Activated naive CD8-positive, alpha-beta T cell treated with anti-CD3 and anti-CD28 coated beads, Interleukin-2, amount 10 ng/mL, durations not matched to agents 7 days and 5 days (primary cell): ENCODE results near the gene CIAO2B. TPM values are rescaled to one million over a fixed set of nuclear protein-coding genes. Genes with fewer than 3 reads are reported as not detected.
A peak's percentile ranks its signal among the peaks of the same experiment; 100 is the strongest.

Experiments
- ATAC-seq: fragments of 150-1000 bp; cut with Tn5 transposase; one replicate; pipeline ENCODE4 v1.10.0; 2021; ENCODE audit warnings: low read depth, moderate library complexity
- POLR2A ChIA-PET: fragments of 350-600 bp; sonication (Branson Sonifier 250); formaldehyde crosslinking; loops from one replicate; lab custom pipeline; 2021; ENCODE audit warnings: antibody characterized with exemption; lab: Charles Lee
- DNase-seq: peaks from one replicate; pipeline ENCODE4 v3.0.0; 2021
- H3K27ac Mint-ChIP-seq: one replicate; pipeline ENCODE4 v1.8.0; 2022; ENCODE audit warnings: mild to moderate bottlenecking, mixed read lengths
- H3K27me3 Mint-ChIP-seq: one replicate; pipeline ENCODE4 v1.8.0; 2022; ENCODE audit warnings: mild to moderate bottlenecking, moderate library complexity, mixed read lengths
- H3K36me3 Mint-ChIP-seq: one replicate; pipeline ENCODE4 v1.8.0; 2021; ENCODE audit warnings: mild to moderate bottlenecking, mixed read lengths
- H3K4me1 Mint-ChIP-seq: one replicate; pipeline ENCODE4 v1.8.0; 2021; ENCODE audit warnings: mixed read lengths
- H3K4me3 Mint-ChIP-seq: one replicate; pipeline ENCODE4 v1.8.0; 2022; ENCODE audit warnings: mild to moderate bottlenecking, moderate library complexity, mixed read lengths
- H3K9me3 Mint-ChIP-seq: one replicate; pipeline ENCODE4 v1.8.0; 2021; ENCODE audit warnings: mixed read lengths
- total RNA-seq, 2 experiments: library from RNA; stranded (reverse); gene quantifications; one replicate each; pipeline ENCODE4 v1.2.3, GENCODE V29; 2021

The CIAO2B gene
- total RNA-seq, 2 experiments from 2014 or later, result 98.0 to 106 TPM

DNA sequence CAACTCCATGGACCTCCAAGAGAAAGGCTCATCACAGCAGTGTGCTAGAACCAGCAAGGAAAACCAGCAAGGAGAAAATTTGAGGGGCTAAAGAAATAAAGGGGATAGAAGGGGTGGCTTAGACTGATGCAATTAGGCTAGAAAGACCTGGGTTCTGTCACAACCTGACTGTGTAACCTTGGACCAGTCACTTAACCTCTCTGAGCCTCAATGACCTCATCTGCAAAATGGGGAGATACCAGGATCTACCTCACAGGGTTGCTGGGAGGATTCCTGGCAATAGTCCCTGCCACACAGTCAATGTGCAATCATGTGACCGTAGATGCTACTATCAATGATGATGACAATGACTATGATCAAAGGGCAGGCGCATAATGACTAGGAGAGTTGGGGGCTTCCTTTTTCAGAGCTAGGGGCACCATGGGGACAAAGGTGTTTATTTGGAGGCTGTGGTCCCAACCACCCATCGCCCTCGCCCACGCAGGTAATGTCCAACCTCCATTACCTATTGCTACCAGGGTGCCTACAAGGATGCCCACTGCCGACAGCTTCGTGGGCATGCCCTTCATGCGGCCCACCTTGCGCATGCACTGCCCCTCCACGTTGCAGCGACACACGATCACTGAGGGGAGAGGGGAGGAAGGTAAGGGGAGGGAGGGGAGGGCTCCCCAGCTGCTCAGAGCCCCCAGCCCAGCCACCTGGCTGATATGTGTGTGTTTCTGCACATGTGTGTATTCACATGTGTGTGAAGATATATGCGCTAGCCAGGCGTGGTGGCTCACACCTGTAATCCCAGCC, 25.2 kb downstream of the CIAO2B start:
- Mint-ChIP-seq H3K27me3 (peaks cover 3% of the 10 kb centered on the region), H3K36me3 (no peaks in the 10 kb centered on the region), H3K27ac (no peak overlapping the region), H3K9me3 (no peaks in the 10 kb centered on the region), H3K4me3 (no peak overlapping the region), H3K4me1 (peaks cover 7% of the 10 kb centered on the region)
- POLR2A ChIA-PET, result no interaction called here
- ATAC-seq, result no peak
- no peak for DNase-seq

- peaks cover 7% of the 10 kb centered on the region for H3K4me1 Mint-ChIP-seq
- ATAC-seq, result no peak
Observed at GRCh38 chr16:66908116-66908515, 26.1 kb downstream of the CIAO2B start.

GRCh38 chr16:66906916-66907836, 27.0 kb downstream of the CIAO2B start:
- DNase-seq (no peak), ATAC-seq (no peak)
- POLR2A ChIA-PET, result no interaction called here
- no peaks in the 10 kb centered on the region for H3K9me3 Mint-ChIP-seq
- H3K27ac Mint-ChIP-seq, result no peak overlapping the region
- H3K27me3 Mint-ChIP-seq, result peaks cover 3% of the 10 kb centered on the region
- H3K4me1 Mint-ChIP-seq, result peaks cover 7% of the 10 kb centered on the region
- no peaks in the 10 kb centered on the region for H3K36me3 Mint-ChIP-seq
- no peak overlapping the region for H3K4me3 Mint-ChIP-seq

More at GRCh38 chr16:66908116-66908515, 26.1 kb downstream of the CIAO2B start:
- Mint-ChIP-seq H3K36me3 (no peaks in the 10 kb centered on the region), H3K4me3 (no peak overlapping the region), H3K27me3 (peaks cover 3% of the 10 kb centered on the region), H3K9me3 (no peaks in the 10 kb centered on the region), H3K27ac (no peak overlapping the region)
- DNase-seq, result no peak
- POLR2A ChIA-PET, result no interaction called here

DNA sequence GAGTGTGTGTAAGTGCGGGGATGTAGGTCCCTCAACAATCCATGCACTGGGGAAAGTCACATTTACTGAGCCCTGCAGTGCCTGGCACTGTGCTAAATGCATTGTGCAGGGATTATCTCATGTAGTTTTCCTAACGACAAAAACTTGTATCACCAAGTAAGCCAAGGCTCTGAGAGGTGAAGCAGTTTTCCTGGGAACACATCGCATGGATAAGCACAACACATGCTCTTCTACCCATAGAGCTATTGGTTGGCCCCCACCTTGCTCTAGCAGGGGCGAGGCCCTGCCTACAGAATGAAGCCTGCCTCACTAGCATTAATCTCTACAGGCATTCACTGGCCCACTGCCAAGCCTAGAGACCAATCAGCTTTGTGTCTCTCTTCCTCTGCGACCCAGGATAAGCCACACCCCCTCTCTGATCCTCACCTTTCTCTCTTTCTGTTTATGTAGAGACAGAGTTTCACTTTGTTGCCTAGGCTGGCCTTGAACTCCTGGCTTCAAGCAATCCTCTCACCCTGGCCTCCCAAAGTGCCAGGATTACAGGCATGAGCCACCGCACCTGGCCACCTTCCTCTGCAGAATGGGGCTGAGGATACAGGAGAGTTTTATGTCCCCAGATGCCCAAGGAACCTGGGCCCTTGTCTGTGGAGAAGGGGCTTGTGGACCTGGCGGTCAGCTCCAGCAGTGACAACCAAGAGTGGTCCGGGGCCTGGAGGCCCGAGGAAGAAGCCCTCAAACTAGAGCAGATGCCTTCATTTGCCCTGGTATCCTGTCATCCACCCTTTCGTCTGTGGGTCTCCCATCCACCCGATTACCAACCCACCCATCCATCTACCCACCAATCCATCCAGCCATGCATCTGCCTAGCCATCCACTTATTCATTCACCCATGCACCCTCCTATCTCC, 28.3 kb downstream of the CIAO2B start:
- Mint-ChIP-seq H3K36me3 (no peaks in the 10 kb centered on the region), H3K4me1 (peaks cover 7% of the 10 kb centered on the region), H3K9me3 (no peaks in the 10 kb centered on the region), H3K27me3 (no peaks in the 10 kb centered on the region), H3K4me3 (peak overlapping the region; percentile 41), H3K27ac (peak overlapping the region; percentile 82)
- ATAC-seq (peak; percentile 76), DNase-seq (no peak)
- POLR2A ChIA-PET, result interaction anchor here (1.3 kb wide), 1 partner anchor 13 kb away, joined by 5 read pairs; no protein-coding TSS in a partner anchor

GRCh38 chr16:66904846-66905632, 29.2 kb downstream of the CIAO2B start:
- Mint-ChIP-seq H3K36me3 (no peaks in the 10 kb centered on the region), H3K27me3 (no peaks in the 10 kb centered on the region), H3K27ac (no peak overlapping the region), H3K4me3 (no peak overlapping the region), H3K9me3 (no peaks in the 10 kb centered on the region), H3K4me1 (peaks cover 7% of the 10 kb centered on the region)
- POLR2A ChIA-PET, result interaction anchor here (1.3 kb wide), 1 partner anchor 13 kb away, joined by 5 read pairs; no protein-coding TSS in a partner anchor
- DNase-seq, result no peak
- ATAC-seq, result no peak

DNA sequence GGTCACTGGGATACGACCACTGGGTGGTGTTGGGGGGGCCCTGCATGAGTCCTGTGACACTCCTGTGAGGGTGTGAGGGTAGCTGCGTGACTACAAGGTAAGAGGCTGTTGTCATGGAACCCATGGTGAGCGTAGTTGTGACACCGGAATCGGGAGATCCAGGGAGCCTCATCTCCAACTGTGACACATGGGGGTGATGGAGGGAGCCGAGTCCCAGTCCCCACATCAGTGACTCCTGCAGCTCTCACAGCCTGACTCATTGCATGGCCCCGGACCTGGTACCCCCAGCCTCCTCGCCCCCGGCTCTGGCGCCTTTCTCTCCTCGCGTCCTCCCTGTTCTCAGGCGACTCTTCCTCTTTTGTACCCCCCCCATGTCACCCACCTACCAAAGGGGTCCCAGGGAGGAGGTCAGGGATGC, 29.8 kb downstream of the CIAO2B start:
- no peaks in the 10 kb centered on the region for H3K36me3 Mint-ChIP-seq
- no peaks in the 10 kb centered on the region for H3K9me3 Mint-ChIP-seq
- ATAC-seq, result no peak

GRCh38 chr16:66903544-66904427, 30.4 kb downstream of the CIAO2B start:
- Mint-ChIP-seq H3K4me1 (peaks cover 10% of the 10 kb centered on the region), H3K27me3 (peaks cover 1% of the 10 kb centered on the region), H3K9me3 (no peaks in the 10 kb centered on the region), H3K27ac (no peak overlapping the region), H3K36me3 (no peaks in the 10 kb centered on the region), H3K4me3 (no peak overlapping the region)
- POLR2A ChIA-PET, result no interaction called here
- DNase-seq (no peak), ATAC-seq (no peak)

More for the DNA sequence above, 29.8 kb downstream of the CIAO2B start:
- peaks cover 9% of the 10 kb centered on the region for H3K4me1 Mint-ChIP-seq
- DNase-seq, result no peak
- POLR2A ChIA-PET, result no interaction called here
- H3K27me3 Mint-ChIP-seq, result no peaks in the 10 kb centered on the region
- no peak overlapping the region for H3K27ac Mint-ChIP-seq
- no peak overlapping the region for H3K4me3 Mint-ChIP-seq

DNA sequence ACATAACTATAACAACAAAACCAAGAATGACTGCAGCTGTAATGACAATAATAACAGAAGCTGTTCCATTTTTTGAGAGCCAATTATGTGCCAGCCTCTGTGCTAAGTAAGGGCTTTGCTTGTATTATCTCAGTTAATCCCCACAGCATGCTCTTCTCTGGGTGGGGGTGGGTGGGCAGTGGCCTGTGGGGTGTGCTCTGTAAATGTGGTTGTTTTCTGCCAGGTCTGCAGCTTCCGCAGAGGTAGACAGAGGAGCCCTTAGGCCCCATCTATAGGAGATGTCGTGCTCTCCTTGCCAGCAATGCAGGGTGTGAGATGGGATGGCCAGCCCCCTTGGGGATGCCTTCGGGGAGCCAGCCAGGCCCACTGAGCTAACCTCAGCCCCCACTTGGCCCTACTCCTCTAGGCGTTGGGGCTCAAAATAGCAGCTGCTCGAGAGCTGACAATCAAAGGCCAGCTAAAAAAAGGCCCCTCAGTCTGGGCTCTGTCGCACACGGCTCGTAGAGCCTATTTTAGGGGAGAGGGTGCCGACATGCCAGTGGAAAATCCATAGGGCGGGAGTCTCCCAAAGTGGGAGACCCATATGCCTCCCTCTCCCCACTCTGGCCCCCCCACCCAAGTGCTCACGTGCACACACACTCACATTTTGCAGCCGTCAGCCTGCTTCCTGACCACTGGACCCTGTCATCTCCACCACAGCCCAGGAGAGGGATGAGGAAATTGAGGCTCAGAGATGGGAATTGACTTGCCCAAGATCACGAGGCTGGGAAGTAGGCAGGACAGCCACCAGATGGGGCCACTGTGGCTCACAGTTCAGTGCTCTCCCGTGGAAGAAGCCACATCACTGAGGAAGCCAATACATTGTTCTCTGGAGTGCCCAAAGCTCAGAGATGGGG, 31.3 kb downstream of the CIAO2B start:
- Mint-ChIP-seq H3K27ac (no peak overlapping the region), H3K4me3 (no peak overlapping the region), H3K27me3 (peaks cover 3% of the 10 kb centered on the region), H3K36me3 (no peaks in the 10 kb centered on the region), H3K9me3 (no peaks in the 10 kb centered on the region), H3K4me1 (peaks cover 11% of the 10 kb centered on the region)
- no peak for DNase-seq
- POLR2A ChIA-PET, result no interaction called here
- ATAC-seq, result no peak

GRCh38 chr16:66901626-66902025, 32.6 kb downstream of the CIAO2B start:
- no peaks in the 10 kb centered on the region for H3K36me3 Mint-ChIP-seq
- POLR2A ChIA-PET, result no interaction called here
- DNase-seq, result no peak
- H3K4me3 Mint-ChIP-seq, result no peak overlapping the region
- ATAC-seq, result no peak
- no peaks in the 10 kb centered on the region for H3K9me3 Mint-ChIP-seq
- no peak overlapping the region for H3K27ac Mint-ChIP-seq
- H3K4me1 Mint-ChIP-seq, result peaks cover 11% of the 10 kb centered on the region
- H3K27me3 Mint-ChIP-seq, result peaks cover 3% of the 10 kb centered on the region

DNA sequence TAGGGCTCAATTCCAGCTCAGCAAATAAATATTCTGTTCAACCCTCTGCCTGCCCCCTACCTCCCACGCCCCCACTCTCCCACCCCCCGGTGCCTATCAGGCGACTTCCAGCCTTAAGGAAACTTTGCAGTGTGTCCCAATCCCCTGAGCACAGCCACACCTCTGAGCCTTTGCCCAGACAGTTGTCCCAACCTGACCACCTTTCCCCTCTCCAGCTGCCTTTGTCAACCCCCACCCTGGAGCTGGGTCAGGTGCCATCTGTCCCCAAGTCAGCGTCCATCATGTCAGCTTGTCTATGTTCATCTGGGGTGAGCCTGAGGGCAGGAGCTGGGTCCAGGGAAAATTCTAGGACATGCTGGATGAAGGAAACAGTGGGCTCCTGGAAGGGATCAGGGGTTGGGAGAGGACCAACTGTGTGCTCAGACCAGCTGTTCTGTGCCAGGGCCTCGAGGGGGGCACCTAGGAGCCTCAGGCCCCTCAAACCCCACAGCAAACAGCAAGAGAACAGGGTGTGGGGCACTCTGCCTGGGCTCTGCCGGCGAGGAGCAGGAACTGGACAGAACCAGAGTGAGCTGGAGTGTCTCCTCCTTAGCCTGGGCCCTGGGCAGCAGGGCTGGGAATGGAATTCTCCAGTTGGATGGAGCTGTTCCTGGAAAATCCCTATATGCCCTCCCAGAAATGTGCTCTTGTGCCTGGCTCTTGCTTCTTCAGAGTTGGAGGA, 33.3 kb downstream of the CIAO2B start:
- DNase-seq (no peak), ATAC-seq (no peak)
- POLR2A ChIA-PET, result no interaction called here
- H3K4me3 Mint-ChIP-seq, result no peak overlapping the region
- peaks cover 6% of the 10 kb centered on the region for H3K4me1 Mint-ChIP-seq
- peaks cover 3% of the 10 kb centered on the region for H3K27me3 Mint-ChIP-seq
- no peak overlapping the region for H3K27ac Mint-ChIP-seq
- H3K36me3 Mint-ChIP-seq, result no peaks in the 10 kb centered on the region
- H3K9me3 Mint-ChIP-seq, result no peaks in the 10 kb centered on the region
